Neuronal stem cell (in vitro differentiated cells): ENCODE data around the gene LCTL.

Source experiments
- DNase-seq: peaks from one replicate; pipeline ENCODE4 v3.0.0-alpha.2; 2013; ENCODE audit warnings: low spot score
- H2AFZ ChIP-seq: one replicate; pipeline ENCODE4 v1.6.1; 2013; ENCODE audit warnings: mild to moderate bottlenecking, low read length, inconsistent platforms
- H2AK5ac ChIP-seq: 2 replicates; pipeline ENCODE4 v1.6.1; 2013; ENCODE audit warnings: low read depth, mild to moderate bottlenecking, inconsistent platforms, low read length, moderate library complexity, mixed read lengths
- H2BK120ac ChIP-seq: 2 replicates; pipeline ENCODE4 v1.6.1; 2013; ENCODE audit warnings: low read depth, mild to moderate bottlenecking, inconsistent platforms, low read length, moderate library complexity, mixed read lengths
- H2BK12ac ChIP-seq: one replicate; pipeline ENCODE4 v1.6.1; 2013; ENCODE audit warnings: low read length, inconsistent platforms
- H2BK15ac ChIP-seq: 2 replicates; pipeline ENCODE4 v1.6.1; 2013; ENCODE audit warnings: mild to moderate bottlenecking, low read length, inconsistent platforms, mixed read lengths
- H2BK5ac ChIP-seq: one replicate; pipeline ENCODE4 v1.6.1; 2013; ENCODE audit warnings: inconsistent platforms, mild to moderate bottlenecking, low read length, moderate library complexity
- H3K14ac ChIP-seq: one replicate; pipeline ENCODE4 v1.6.1; 2013; ENCODE audit warnings: low read length, inconsistent platforms
- H3K18ac ChIP-seq: 2 replicates; pipeline ENCODE4 v1.6.1; 2013; ENCODE audit warnings: low read length, inconsistent platforms
- H3K23ac ChIP-seq: 2 replicates; pipeline ENCODE4 v1.6.1; 2013; ENCODE audit warnings: low read depth, mild to moderate bottlenecking, mixed read lengths, low read length, inconsistent platforms; ENCODE audit not compliant: poor library complexity
- H3K27ac ChIP-seq: replicated peaks from 3 replicates; pipeline ENCODE4 v1.5.1; 2013; ENCODE audit warnings: low read length, inconsistent platforms
- H3K27me3 ChIP-seq, 3 experiments: 2 replicates each; pipeline ENCODE4 v1.6.1; 2013; ENCODE audit warnings: low read length in 3 of 3, mild to moderate bottlenecking in 2 of 3, inconsistent platforms in 1 of 3, low read depth in 1 of 3, mixed read lengths in 1 of 3, moderate library complexity in 1 of 3; ENCODE audit not compliant: control insufficient read depth in 3 of 3, insufficient read depth in 3 of 3
- H3K36me3 ChIP-seq, 2 donors: replicated peaks in 1 of 2; 2 replicates each; pipeline ENCODE4 v1.6.1; 2013; ENCODE audit warnings: low read length in 2 of 2; ENCODE audit not compliant: control insufficient read depth in 2 of 2, insufficient read depth in 2 of 2
- H3K4ac ChIP-seq: 2 replicates; pipeline ENCODE4 v1.6.1; 2013; ENCODE audit warnings: inconsistent platforms, mild to moderate bottlenecking, low read length, moderate library complexity
- H3K4me1 ChIP-seq, 2 donors: 1 replicate in 1 of 2; 2 replicates in 1 of 2; pipeline ENCODE4 v1.6.1; 2013; ENCODE audit warnings: low read length in 2 of 2, low read depth in 1 of 2; ENCODE audit not compliant: control insufficient read depth in 2 of 2, insufficient read depth in 1 of 2
- H3K4me2 ChIP-seq: one replicate; pipeline ENCODE4 v1.6.1; 2013; ENCODE audit warnings: mild to moderate bottlenecking, low read length, inconsistent platforms; ENCODE audit not compliant: insufficient read depth, poor library complexity, severe bottlenecking
- H3K4me3 ChIP-seq, 2 donors: 2 replicates each; pipeline ENCODE4 v1.5.1; 2013; ENCODE audit warnings: low read length in 2 of 2, mild to moderate bottlenecking in 2 of 2, inconsistent platforms in 1 of 2, moderate library complexity in 1 of 2
- H3K79me1 ChIP-seq: one replicate; pipeline ENCODE4 v1.6.1; 2013; ENCODE audit warnings: low read depth, mild to moderate bottlenecking, inconsistent platforms, low read length, moderate library complexity
- H3K9ac ChIP-seq: one replicate; pipeline ENCODE4 v1.6.1; 2013; ENCODE audit warnings: mild to moderate bottlenecking, low read depth, low read length, inconsistent platforms; ENCODE audit not compliant: poor library complexity
- H3K9me3 ChIP-seq, 2 donors: replicated peaks in 1 of 2; 2 replicates each; pipeline versions ENCODE3 to v1.6.1; 2013; ENCODE audit warnings: low read length in 2 of 2, mild to moderate bottlenecking in 2 of 2, inconsistent platforms in 1 of 2, low read depth in 1 of 2, mixed read lengths in 1 of 2, moderate library complexity in 1 of 2; ENCODE audit not compliant: control insufficient read depth in 2 of 2, insufficient read depth in 1 of 2
- H4K8ac ChIP-seq: one replicate; pipeline ENCODE4 v1.6.1; 2013; ENCODE audit warnings: low read depth, mild to moderate bottlenecking, inconsistent platforms, low read length, moderate library complexity
- H4K91ac ChIP-seq: one replicate; pipeline ENCODE4 v1.6.1; 2013; ENCODE audit warnings: low read length, low read depth, mild to moderate bottlenecking, inconsistent platforms; ENCODE audit not compliant: poor library complexity
- WGBS, 2 donors: extraction: QIAGEN DNeasy Blood & Tissue Kit; methylation state at CpG; one replicate each; pipeline ENCODE4 v1.1.7; 2013; ENCODE audit warnings: missing lambda C conversion rate in 2 of 2, mixed read lengths in 1 of 2; ENCODE audit not compliant: insufficient read length in 2 of 2, insufficient replicate concordance in 1 of 2; ENCODE audit errors: extremely low coverage in 2 of 2; 5-methylcytosine and 5-hydroxymethylcytosine counted together

LCTL gene

GRCh38 chr15:66505430-66505811 lies 60.4 kb downstream of the LCTL start:
- WGBS, 2 donors = no CpG with 5 or more reads among the region's 13 CpGs
- Histone ChIP-seq H3K4ac (no peak overlapping the region), H4K8ac (no peak overlapping the region), H3K27ac (peak overlapping the region; percentile 75), H3K36me3 (peaks cover 18 to 46% of the 10 kb centered on the region in 2 donors), H3K4me3 (peak overlapping the region; percentile 81 to 86), H4K91ac (no peak overlapping the region), H2BK5ac (no peak overlapping the region), H3K9ac (peak overlapping the region; percentile 78), H3K9me3 (no peaks in the 10 kb centered on the region), H2AFZ (peak overlapping the region; percentile 92), H3K14ac (no peak overlapping the region), H3K18ac (peak overlapping the region; percentile 87), H3K4me1 (peaks cover 4 to 12% of the 10 kb centered on the region in 2 donors), H3K23ac (no peak overlapping the region), H3K27me3 (no peaks in the 10 kb centered on the region), H2AK5ac (no peak overlapping the region), H3K4me2 (peak overlapping the region; percentile 52), H2BK15ac (no peak overlapping the region), H2BK12ac (no peak overlapping the region), H3K79me1 (no peaks in the 10 kb centered on the region), H2BK120ac (peak overlapping the region; percentile 30)
- DNase-seq = no peak

- Histone ChIP-seq H3K4me3 (peak within 1 kb of the TSS; percentile 81 to 86), H3K14ac (no peak within 1 kb of the TSS), H3K9me3 (no peaks in the 10 kb centered on the region), H4K91ac (no peak within 1 kb of the TSS), H3K27me3 (no peaks in the 10 kb centered on the region), H2BK120ac (peak within 1 kb of the TSS; percentile 30), H2BK15ac (no peak within 1 kb of the TSS), H3K23ac (peak within 1 kb of the TSS; percentile 62), H3K36me3 (peaks cover 23 to 50% of the 10 kb centered on the region in 2 donors), H2BK12ac (no peak within 1 kb of the TSS), H3K18ac (peak within 1 kb of the TSS; percentile 87), H3K4me2 (peak within 1 kb of the TSS; percentile 63), H2AFZ (peak within 1 kb of the TSS; percentile 92), H4K8ac (no peak within 1 kb of the TSS), H2AK5ac (no peak within 1 kb of the TSS), H3K79me1 (no peaks in the 10 kb centered on the region), H3K27ac (peak within 1 kb of the TSS; percentile 75), H2BK5ac (no peak within 1 kb of the TSS), H3K4me1 (peaks cover 4 to 12% of the 10 kb centered on the region in 2 donors), H3K9ac (peak within 1 kb of the TSS; percentile 78), H3K4ac (no peak within 1 kb of the TSS)
- peak; percentile 67 for DNase-seq
- no CpG with 5 or more reads among the region's 46 CpGs for WGBS, 2 donors
These were observed 61.0 kb downstream of the LCTL start, which contains the start of the genes RPL4 and ZWILCH for GRCh38 chr15:66504563-66505429. Gene RPL4, minus strand, starts transcription at chr15:66504855. Its CDS starts 65 bp downstream, at chr15:66504790. Gene ZWILCH, plus strand, starts transcription at chr15:66505326. Its CDS starts 13 bp downstream, at chr15:66505339.

- Histone ChIP-seq H3K4me2 (peak overlapping the region; percentile 63), H3K4me1 (peaks cover 4 to 12% of the 10 kb centered on the region in 2 donors), H3K4me3 (peak overlapping the region; percentile 81 to 86), H2AFZ (no peak overlapping the region), H2AK5ac (no peak overlapping the region), H3K14ac (no peak overlapping the region), H2BK120ac (no peak overlapping the region), H3K27ac (no peak overlapping the region), H4K91ac (no peak overlapping the region), H3K27me3 (no peaks in the 10 kb centered on the region), H3K79me1 (no peaks in the 10 kb centered on the region), H3K9me3 (no peaks in the 10 kb centered on the region), H3K9ac (peak overlapping the region; percentile 71), H4K8ac (no peak overlapping the region), H3K36me3 (peaks cover 27 to 53% of the 10 kb centered on the region in 2 donors), H2BK15ac (no peak overlapping the region), H2BK5ac (no peak overlapping the region), H2BK12ac (no peak overlapping the region), H3K23ac (no peak overlapping the region), H3K4ac (no peak overlapping the region), H3K18ac (no peak overlapping the region)
- WGBS, 2 donors = no CpG with 5 or more reads among the region's 12 CpGs
- DNase-seq = no peak
These were observed 61.8 kb downstream of the LCTL start for GRCh38 chr15:66503780-66504562.
